Prostate gland (tissue), 2 donors: ENCODE data around the gene ERCC1. TPM values are rescaled to one million over a fixed set of nuclear protein-coding genes. Genes with fewer than 3 reads are reported as not detected.

Source experiments
- DNase-seq: peaks from one replicate; pipeline ENCODE4 v3.0.0-alpha.2; 2019; ENCODE audit warnings: low spot score
- H3K27ac ChIP-seq, 2 donors: fragments of 200-600 bp; sonication (generic); 2 replicates each; pipeline ENCODE4 v1.5.1; 2017 to 2019
- H3K27me3 ChIP-seq: fragments of 200-600 bp; sonication (generic); replicated peaks from 2 replicates; pipeline ENCODE4 v1.5.1; 2019; ENCODE audit not compliant: insufficient read depth
- H3K36me3 ChIP-seq, 2 donors: fragments of 200-600 bp; sonication (generic); 1 replicate in 1 of 2; 2 replicates in 1 of 2; pipeline versions ENCODE4 v1.5.1 to v1.8.1; 2017 to 2019
- H3K4me1 ChIP-seq: fragments of 200-600 bp; sonication (generic); replicated peaks from 2 replicates; pipeline ENCODE4 v1.5.1; 2019
- H3K4me3 ChIP-seq, 2 donors: fragments of 200-600 bp; sonication (generic); 2 replicates each; pipeline ENCODE4 v1.5.1; 2017 to 2019
- H3K9me3 ChIP-seq: fragments of 200-600 bp; sonication (generic); 2 replicates; pipeline ENCODE4 v1.5.1; 2017
- CTCF ChIP-seq, 4 experiments: fragments of 200-600 bp in 2 of 4; fragments of 450-650 bp in 2 of 4; sonication (generic) in 2 of 4; IDR thresholded peaks; 1 replicate in 3 of 4; 2 replicates in 1 of 4; pipeline ENCODE4 v1.5.1; 2016 to 2019; ENCODE audit warnings: antibody characterized with exemption in 4 of 4, mild to moderate bottlenecking in 2 of 4, moderate library complexity in 2 of 4
- POLR2A ChIP-seq: fragments of 450-650 bp; IDR thresholded peaks from one replicate; pipeline ENCODE4 v1.6.1; 2016; ENCODE audit warnings: antibody characterized with exemption, mild to moderate bottlenecking
- POLR2AphosphoS5 ChIP-seq: sonication (generic); formaldehyde crosslinking; IDR thresholded peaks from one replicate; pipeline ENCODE4 v1.6.1; 2017; ENCODE audit warnings: antibody characterized with exemption
- WGBS: methylation state at CpG from one replicate; pipeline ENCODE4 v1.1.5; 2018; 5-methylcytosine and 5-hydroxymethylcytosine counted together
- intact Hi-C: fragments of 100-400 bp; cut with DNase I; formaldehyde crosslinking; loops from one replicate; pipeline ENCODE4 v1.14.2; 2022
- total RNA-seq, 2 donors: library from RNA; depleted of rRNA; stranded (reverse); fragments of >200 nt; gene quantifications; one replicate each; pipeline ENCODE4 v1.1.0, GENCODE V29; 2016

The ERCC1 gene
- total RNA-seq, 2 donors from 2014 or later, result 142 to 151 TPM

DNA sequence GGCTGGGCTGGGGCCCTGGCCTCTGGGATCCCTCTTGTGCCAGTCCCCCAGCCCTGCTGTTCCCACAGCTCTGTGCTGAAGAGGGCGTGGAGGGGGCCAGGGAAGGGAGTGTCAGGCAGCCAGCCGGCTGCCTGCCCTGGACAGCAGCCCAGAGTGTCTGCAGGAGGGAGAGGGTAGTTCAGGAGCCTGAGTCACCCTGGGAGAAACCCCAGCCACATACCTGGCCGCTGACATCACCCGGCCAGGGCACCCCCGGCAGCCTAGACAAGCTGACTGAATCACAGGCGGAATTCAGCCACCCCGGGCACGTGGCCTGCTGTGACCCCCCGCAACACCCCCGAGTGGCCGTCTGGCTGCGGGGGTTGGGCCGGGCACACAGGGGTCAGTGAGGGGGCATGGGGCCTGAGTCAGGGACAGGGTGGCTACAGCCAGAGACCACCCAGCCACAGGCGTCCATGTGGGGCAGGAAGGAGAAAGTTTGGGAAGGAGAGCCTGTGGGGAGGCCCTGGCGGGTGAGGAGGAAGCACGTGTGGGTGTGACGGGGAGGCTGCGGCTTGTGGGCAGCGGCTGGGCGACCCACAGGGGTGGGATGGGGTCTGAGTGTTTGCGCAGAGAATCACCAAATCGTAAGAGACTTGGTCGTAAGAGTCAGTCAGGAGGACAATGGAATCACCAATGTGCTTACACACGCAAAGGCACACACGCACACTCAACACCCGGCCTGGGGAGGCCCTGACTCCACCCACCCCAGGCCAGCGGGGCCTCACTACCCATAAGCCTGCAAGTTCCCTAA, 32.2 kb upstream of the ERCC1 start:
- DNase-seq, result peak; percentile 94
- H3K36me3 ChIP-seq, result no peaks in the 10 kb centered on the region
- no peaks in the 10 kb centered on the region for H3K9me3 ChIP-seq
- peak overlapping the region in 1 of 2 donors; percentile 9 for H3K4me3 ChIP-seq
- H3K4me1 ChIP-seq, result peaks cover 10% of the 10 kb centered on the region
- intact Hi-C loops, result no loop called here
- no peaks in the 10 kb centered on the region for H3K27me3 ChIP-seq
- TF ChIP-seq POLR2AphosphoS5 (peak; percentile 94), CTCF (IDR thresholded peaks at IDR 0.05) (peak in 2 of 4 experiments; percentile 30), POLR2A (peak; percentile 24)
- 13% methylated on average over 27 of the region's 27 CpGs for WGBS
- H3K27ac ChIP-seq, result peak overlapping the region; percentile 75 to 86

- H3K4me1 ChIP-seq, result peaks cover 10% of the 10 kb centered on the region
- WGBS, result 73% methylated on average over 12 of the region's 12 CpGs
- no peak overlapping the region for H3K4me3 ChIP-seq
- intact Hi-C loops, result no loop called here
- H3K9me3 ChIP-seq, result no peaks in the 10 kb centered on the region
- TF ChIP-seq POLR2A, result no peak
- no peak for TF ChIP-seq POLR2AphosphoS5
- TF ChIP-seq CTCF (IDR thresholded peaks at IDR 0.05), result no peak
- H3K27ac ChIP-seq, result peak overlapping the region; percentile 92 to 96
- DNase-seq, result no peak
- no peaks in the 10 kb centered on the region for H3K27me3 ChIP-seq
- no peaks in the 10 kb centered on the region for H3K36me3 ChIP-seq
Measured at GRCh38 chr19:45451850-45452387, 28.2 kb upstream of the ERCC1 start.

DNA sequence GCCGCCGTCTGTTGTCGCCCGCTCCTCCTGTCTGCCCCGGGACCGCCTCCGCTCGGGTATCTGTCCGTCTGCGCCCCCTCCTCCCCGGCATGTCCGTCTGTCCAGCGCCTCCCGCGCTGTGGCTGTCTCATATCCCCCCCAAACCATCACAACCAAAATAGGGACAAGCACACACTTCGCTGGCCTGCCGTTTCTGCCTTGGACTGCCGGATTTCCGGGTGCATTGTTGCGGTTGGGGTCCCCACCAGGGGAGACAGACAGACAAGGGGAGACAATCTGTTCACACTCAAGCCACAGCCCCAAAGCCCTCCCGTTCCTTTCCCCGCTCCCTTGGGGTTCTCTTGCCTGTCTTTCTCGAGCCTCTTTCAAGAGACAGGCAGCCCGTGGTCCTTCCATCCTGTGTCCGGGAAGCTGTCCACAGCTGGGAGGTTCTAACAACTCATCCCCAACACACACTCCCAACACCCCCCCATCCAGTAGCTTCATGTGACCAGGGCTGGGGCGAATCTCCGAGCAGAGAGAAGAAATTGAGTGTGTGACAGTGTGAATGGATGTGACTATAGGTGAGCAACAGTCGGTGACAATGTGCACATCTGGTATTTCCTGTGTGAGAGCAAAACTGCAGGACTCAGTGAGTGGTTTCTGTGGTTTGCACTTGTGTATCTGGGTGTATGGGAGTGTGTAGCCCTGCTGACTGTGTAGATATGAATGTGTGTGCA, 27.6 kb upstream of the ERCC1 start:
- no peak for DNase-seq
- peaks cover 10% of the 10 kb centered on the region for H3K4me1 ChIP-seq
- TF ChIP-seq POLR2A (no peak), POLR2AphosphoS5 (peak; percentile 41)
- H3K27me3 ChIP-seq, result no peaks in the 10 kb centered on the region
- no peaks in the 10 kb centered on the region for H3K9me3 ChIP-seq
- no peaks in the 10 kb centered on the region for H3K36me3 ChIP-seq
- intact Hi-C loops, result no loop called here
- H3K27ac ChIP-seq, result peak overlapping the region; percentile 92 to 96
- peak overlapping the region; percentile 49 to 54 for H3K4me3 ChIP-seq
- 4% methylated on average over 25 of the region's 28 CpGs for WGBS

GRCh38 chr19:45450012-45450333, 26.3 kb upstream of the ERCC1 start:
- DNase-seq, result no peak
- Histone ChIP-seq H3K4me1 (no peaks in the 10 kb centered on the region), H3K9me3 (no peaks in the 10 kb centered on the region), H3K27me3 (no peaks in the 10 kb centered on the region), H3K36me3 (no peaks in the 10 kb centered on the region), H3K4me3 (peak overlapping the region; percentile 49 to 54), H3K27ac (peak overlapping the region; percentile 70 to 92)
- intact Hi-C loops, result no loop called here
- WGBS, result 31% methylated on average over 5 of the region's 5 CpGs
- no peak for TF ChIP-seq POLR2A
- TF ChIP-seq POLR2AphosphoS5, result no peak
- no peak for TF ChIP-seq CTCF (IDR thresholded peaks at IDR 0.05)

- DNase-seq, result no peak
- WGBS, result 45% methylated on average over 7 of the region's 7 CpGs
- intact Hi-C loops, result no loop called here
- H3K4me3 ChIP-seq, result no peak overlapping the region
- no peak overlapping the region for H3K27ac ChIP-seq
- no peaks in the 10 kb centered on the region for H3K27me3 ChIP-seq
- no peak for TF ChIP-seq POLR2A
- TF ChIP-seq POLR2AphosphoS5, result peak; percentile 10
- TF ChIP-seq CTCF (IDR thresholded peaks at IDR 0.05), result no peak
- H3K36me3 ChIP-seq, result no peaks in the 10 kb centered on the region
- H3K4me1 ChIP-seq, result no peaks in the 10 kb centered on the region
- H3K9me3 ChIP-seq, result no peaks in the 10 kb centered on the region
Measured at GRCh38 chr19:45448887-45449299, 25.2 kb upstream of the ERCC1 start.
